H1 (cell line): ENCODE results near the gene ZNF768. TPM values are rescaled to one million over a fixed set of nuclear protein-coding genes. Genes with fewer than 3 reads are reported as not detected.

ENCODE experiments used
- CTCF ChIA-PET: fragments of 300-600 bp; sonication (Branson Sonifier 250); formaldehyde crosslinking; loops from one replicate; lab custom pipeline; 2021; ENCODE audit not compliant: partially characterized antibody; lab: Charles Lee
- POLR2A ChIA-PET: fragments of 300-600 bp; sonication (Branson Sonifier 250); formaldehyde crosslinking; loops from one replicate; lab custom pipeline; 2021; ENCODE audit warnings: inconsistent platforms; ENCODE audit not compliant: partially characterized antibody; lab: Charles Lee
- DNase-seq, 2 experiments: peaks; one replicate each; pipeline versions ENCODE4 v3.0.0 to v3.0.0-alpha.2; 2010 to 2022; ENCODE audit warnings: low spot score in 2 of 2, low read depth in 1 of 2, mixed read lengths in 1 of 2
- FAIRE-seq: peaks from 2 replicates; lab custom pipeline; 2011; peaks lifted over from hg19 to GRCh38; lab: Jason Lieb, UNC
- H2AFZ ChIP-seq: 2 replicates; pipeline ENCODE4 v1.8.1; 2012; ENCODE audit warnings: low read length, inconsistent platforms
- H2AK5ac ChIP-seq: 2 replicates; pipeline ENCODE4 v1.6.1; 2013; ENCODE audit warnings: low read depth, low read length
- H2BK120ac ChIP-seq: replicated peaks from 2 replicates; pipeline ENCODE3; 2013; ENCODE audit warnings: low read depth, low read length, inconsistent platforms
- H2BK12ac ChIP-seq: 2 replicates; pipeline ENCODE4 v1.6.1; 2013; ENCODE audit warnings: low read depth, low read length
- H2BK15ac ChIP-seq: 2 replicates; pipeline ENCODE4 v1.6.1; 2013; ENCODE audit warnings: low read length
- H2BK20ac ChIP-seq: 2 replicates; pipeline ENCODE4 v1.6.1; 2013; ENCODE audit warnings: low read length
- H2BK5ac ChIP-seq: 2 replicates; pipeline ENCODE4 v1.6.1; 2013; ENCODE audit warnings: low read depth, low read length
- H3K14ac ChIP-seq: 2 replicates; pipeline ENCODE4 v1.6.1; 2013; ENCODE audit warnings: inconsistent platforms; ENCODE audit not compliant: insufficient read length
- H3K18ac ChIP-seq: 2 replicates; pipeline ENCODE4 v1.6.1; 2013; ENCODE audit warnings: low read length; ENCODE audit errors: extremely low read depth
- H3K23ac ChIP-seq: 2 replicates; pipeline ENCODE4 v1.6.1; 2013; ENCODE audit warnings: inconsistent platforms; ENCODE audit not compliant: insufficient read length
- H3K23me2 ChIP-seq: 2 replicates; pipeline ENCODE4 v1.6.1; 2013; ENCODE audit warnings: low read depth, low read length
- H3K27ac ChIP-seq: 2 replicates; pipeline ENCODE4 v1.6.1; 2011; ENCODE audit warnings: low read depth, low read length, inconsistent platforms
- H3K27me3 ChIP-seq, 4 experiments: replicated peaks in 1 of 4; 1 replicate in 1 of 4; 2 replicates in 3 of 4; pipeline versions ENCODE4 v1.6.1 to v1.8.1; 2011 to 2013; ENCODE audit warnings: low read length in 3 of 4, mild to moderate bottlenecking in 3 of 4, inconsistent platforms in 2 of 4, mixed read lengths in 2 of 4, moderate library complexity in 1 of 4; ENCODE audit not compliant: control insufficient read depth in 3 of 4, insufficient read depth in 3 of 4; ENCODE audit errors: extremely low read depth in 1 of 4
- H3K36me3 ChIP-seq, 4 experiments: 2 replicates each; pipeline versions ENCODE4 v1.6.1 to v1.8.1; 2011 to 2013; ENCODE audit warnings: mild to moderate bottlenecking in 4 of 4, low read length in 3 of 4, moderate library complexity in 2 of 4, control low read depth in 1 of 4, inconsistent platforms in 1 of 4; ENCODE audit not compliant: insufficient read depth in 4 of 4, control insufficient read depth in 2 of 4
- H3K4ac ChIP-seq: replicated peaks from 2 replicates; pipeline ENCODE3; 2013; ENCODE audit warnings: low read length, low read depth, mixed read lengths, inconsistent platforms; ENCODE audit not compliant: insufficient read length
- H3K4me1 ChIP-seq, 4 experiments: replicated peaks in 1 of 4; 1 replicate in 1 of 4; 2 replicates in 3 of 4; pipeline versions ENCODE4 v1.6.1 to v1.8.1; 2011 to 2013; ENCODE audit warnings: low read length in 3 of 4, inconsistent platforms in 2 of 4, mixed read lengths in 1 of 4; ENCODE audit not compliant: insufficient read depth in 4 of 4, control insufficient read depth in 3 of 4
- H3K4me2 ChIP-seq, 2 experiments: 2 replicates each; pipeline versions ENCODE4 v1.6.1 to v1.8.1; 2011 to 2013; ENCODE audit warnings: low read depth in 2 of 2, low read length in 2 of 2, control low read depth in 1 of 2, inconsistent platforms in 1 of 2, mild to moderate bottlenecking in 1 of 2; ENCODE audit not compliant: insufficient read depth in 1 of 2
- H3K4me3 ChIP-seq, 4 experiments: fragments of 200-600, 300-600 bp in 1 of 4; sonication (generic), shearing (Covaris generic), sonication (Bioruptor Twin) in 1 of 4; 2 replicates each; pipeline versions ENCODE4 v1.5.1 to v1.8.1; 2011 to 2016; ENCODE audit warnings: low read length in 4 of 4, low read depth in 3 of 4, control low read depth in 2 of 4, inconsistent platforms in 2 of 4, mild to moderate bottlenecking in 2 of 4, mixed read lengths in 1 of 4, moderate library complexity in 1 of 4; ENCODE audit not compliant: insufficient read depth in 2 of 4; ENCODE audit errors: extremely low read depth in 1 of 4
- H3K56ac ChIP-seq: replicated peaks from 2 replicates; pipeline ENCODE3; 2013; ENCODE audit warnings: low read depth, mild to moderate bottlenecking, mixed read lengths, low read length, inconsistent platforms; ENCODE audit not compliant: insufficient read length
- H3K79me1 ChIP-seq: 2 replicates; pipeline ENCODE4 v1.6.1; 2013; ENCODE audit warnings: low read depth, low read length, control low read depth
- H3K79me2 ChIP-seq, 2 experiments: 2 replicates each; pipeline versions ENCODE4 v1.6.1 to v1.8.1; 2012 to 2013; ENCODE audit warnings: low read length in 2 of 2, mild to moderate bottlenecking in 2 of 2, inconsistent platforms in 1 of 2; ENCODE audit not compliant: insufficient read depth in 2 of 2, control insufficient read depth in 1 of 2
- H3K9ac ChIP-seq, 4 experiments: replicated peaks in 1 of 4; 1 replicate in 1 of 4; 2 replicates in 3 of 4; pipeline versions ENCODE4 v1.6.1 to v1.8.1; 2011 to 2013; ENCODE audit warnings: low read depth in 3 of 4, low read length in 3 of 4, control low read depth in 2 of 4, mild to moderate bottlenecking in 2 of 4, moderate library complexity in 2 of 4, inconsistent platforms in 1 of 4; ENCODE audit errors: extremely low read depth in 1 of 4
- H3K9me3 ChIP-seq, 2 experiments: 2 replicates each; pipeline versions ENCODE4 v1.6.1 to v1.8.1; 2012 to 2013; ENCODE audit warnings: mild to moderate bottlenecking in 2 of 2, moderate library complexity in 2 of 2, control low read depth in 1 of 2, inconsistent platforms in 1 of 2, low read depth in 1 of 2, low read length in 1 of 2, mixed read lengths in 1 of 2; ENCODE audit not compliant: insufficient read depth in 2 of 2
- H4K20me1 ChIP-seq, 2 experiments: replicated peaks in 1 of 2; 2 replicates each; pipeline versions ENCODE3 to v1.8.1; 2011 to 2013; ENCODE audit warnings: inconsistent platforms in 2 of 2, low read length in 2 of 2, mild to moderate bottlenecking in 1 of 2; ENCODE audit not compliant: insufficient read depth in 2 of 2, control insufficient read depth in 1 of 2
- H4K5ac ChIP-seq: 2 replicates; pipeline ENCODE4 v1.6.1; 2013; ENCODE audit warnings: low read length, low read depth, mixed read lengths, inconsistent platforms; ENCODE audit not compliant: insufficient read length
- H4K8ac ChIP-seq: 2 replicates; pipeline ENCODE4 v1.8.0; 2013; ENCODE audit warnings: mild to moderate bottlenecking, moderate library complexity, low read length, inconsistent platforms; ENCODE audit not compliant: insufficient read depth; ENCODE audit errors: extremely low read depth
- H4K91ac ChIP-seq: replicated peaks from 2 replicates; pipeline ENCODE3; 2013; ENCODE audit warnings: low read length, mixed read lengths, inconsistent platforms; ENCODE audit not compliant: insufficient read length
- CEBPB ChIP-seq: IDR thresholded peaks from 2 replicates; pipeline ENCODE4 v1.6.1; 2012; ENCODE audit warnings: low read depth, low read length
- EP300 ChIP-seq, 2 experiments: IDR thresholded peaks; 1 replicate in 1 of 2; 2 replicates in 1 of 2; pipeline ENCODE4 v1.6.1; 2011 to 2012; ENCODE audit warnings: low read depth in 2 of 2, low read length in 2 of 2, mild to moderate bottlenecking in 2 of 2, borderline replicate concordance in 1 of 2, inconsistent platforms in 1 of 2, moderate library complexity in 1 of 2
- KDM1A ChIP-seq: fragments of 200-600, 300-600 bp; sonication (generic); IDR thresholded peaks from 2 replicates; pipeline ENCODE4 v1.7.1; 2016; ENCODE audit warnings: mild to moderate bottlenecking, low read length, borderline replicate concordance
- RAD21 ChIP-seq, 2 experiments: IDR thresholded peaks in 1 of 2; conservative IDR thresholded peaks in 1 of 2; 2 replicates each; pipeline ENCODE4 v1.6.1; 2011; ENCODE audit warnings: low read depth in 2 of 2, low read length in 2 of 2, improper control_type of control experiment in 1 of 2, inconsistent platforms in 1 of 2, mild to moderate bottlenecking in 1 of 2, moderate library complexity in 1 of 2
- RNF2 ChIP-seq: fragments of 200-900, 300-1000 bp; sonication (generic); IDR thresholded peaks from 2 replicates; pipeline ENCODE4 v1.7.1; 2016; ENCODE audit warnings: borderline replicate concordance, low read depth, mild to moderate bottlenecking, antibody characterized with exemption, low read length; ENCODE audit not compliant: poor library complexity, severe bottlenecking; ENCODE audit errors: missing control alignments
- SAP30 ChIP-seq: fragments of 300-600 bp; sonication (generic); IDR thresholded peaks from 2 replicates; pipeline ENCODE4 v1.7.1; 2012; ENCODE audit warnings: low read length, moderate library complexity, mild to moderate bottlenecking, inconsistent platforms; ENCODE audit not compliant: insufficient read depth, insufficient replicate concordance
- WGBS, 2 experiments: shearing (Covaris generic) in 1 of 2; methylation state at CpG; one replicate each; pipeline versions ENCODE4 v1.1.6 to v1.1.7; 2013 to 2015; ENCODE audit warnings: low lambda C conversion rate in 2 of 2, mixed read lengths in 2 of 2, inconsistent platforms in 1 of 2, low coverage in 1 of 2, missing lambda C conversion rate in 1 of 2; ENCODE audit not compliant: insufficient replicate concordance in 2 of 2, insufficient coverage in 1 of 2, insufficient read length in 1 of 2; ENCODE audit errors: extremely low coverage in 1 of 2, missing lambda C conversion rate in 1 of 2; 5-methylcytosine and 5-hydroxymethylcytosine counted together
- polyA plus RNA-seq, 7 experiments: library from polyadenylated mRNA; depleted of rRNA in 3 of 7; stranded (reverse) in 5 of 7; unstranded in 2 of 7; fragments of >200 nt in 5 of 7; fragments of 200-250 nt in 2 of 7; gene quantifications; 1 replicate in 5 of 7; 2 replicates in 1 of 7; 4 replicates in 1 of 7; pipeline versions ENCODE4 v1.2.1 to v1.2.3, GENCODE V29; 2011 to 2013; ENCODE audit warnings: missing spikeins in 2 of 7, mixed read lengths in 2 of 7
- total RNA-seq: library from RNA; stranded (reverse); fragmentation: NEBNext Ultra II Directional; extraction: Animal tissue kit (Norgen Biotek cat#: 25700); gene quantifications from 2 replicates; pipeline ENCODE4 v1.2.1, GENCODE V29; 2021
- TF ChIP-seq, protein P1 (sequence below): IDR thresholded peaks from 2 replicates; pipeline ENCODE4 v1.6.1; 2012; ENCODE audit warnings: low read length, inconsistent platforms

The ZNF768 gene
- total and polyA plus RNA-seq, 2 of the 8 experiments (the other 6 are each of a cell fraction or from before 2014, with no cell fraction given) = 36.1 to 47.7 TPM

DNA sequence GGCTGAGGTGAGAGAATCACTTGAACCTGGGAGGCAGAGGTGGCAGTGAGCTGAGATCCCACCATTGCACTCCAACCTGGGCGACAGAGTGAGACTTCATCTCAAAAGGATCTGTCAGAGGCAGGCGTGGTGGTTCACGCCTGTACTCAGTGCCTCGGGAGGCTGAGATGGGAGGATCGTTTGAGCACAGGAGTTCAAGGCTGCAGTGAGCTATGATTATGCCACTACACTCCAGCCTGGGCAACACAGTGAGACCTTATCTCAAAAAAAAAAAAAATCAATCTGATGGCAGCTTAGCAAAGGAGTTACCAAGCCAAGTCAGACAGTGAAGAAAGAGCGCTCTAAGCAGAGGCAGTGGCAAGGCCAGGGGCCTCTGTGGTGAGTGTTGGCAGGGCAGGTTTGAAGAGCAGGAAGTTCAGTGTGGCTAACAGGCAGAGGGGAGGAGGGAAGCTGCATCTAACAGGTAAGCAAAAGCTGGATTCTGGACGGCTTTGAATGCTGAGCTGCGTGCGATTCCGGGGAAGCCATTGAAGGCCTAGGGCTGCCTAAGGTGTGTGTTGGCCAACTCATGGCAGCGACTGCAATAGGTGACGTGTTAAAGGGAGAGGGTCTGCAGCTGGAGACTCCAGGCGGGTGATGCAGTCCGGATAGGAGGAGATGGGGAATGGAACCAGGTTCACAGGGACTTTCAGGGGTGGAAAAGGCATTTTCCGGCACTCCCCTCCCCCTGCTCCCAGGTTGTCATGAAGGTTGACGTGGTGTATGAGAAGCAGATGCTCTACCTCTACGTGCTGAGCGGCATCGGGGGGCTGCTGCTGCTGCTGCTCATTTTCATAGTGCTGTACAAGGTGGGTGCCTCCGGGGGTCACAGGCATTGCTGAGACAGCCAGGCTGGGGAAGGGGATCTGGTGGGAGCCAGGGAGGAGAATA, 7.0 kb downstream of the ZNF768 start:
- no peak overlapping the region for H2BK120ac ChIP-seq
- H3K36me3 ChIP-seq = peaks cover 0 to 2% (median 0%) of the 10 kb centered on the region in 4 experiments; a peak in 1 of 8 replicates
- H3K27me3 ChIP-seq = no peaks in the 10 kb centered on the region; a peak in 1 of 7 replicates
- H2BK5ac ChIP-seq = no peak overlapping the region
- no peaks in the 10 kb centered on the region for H4K20me1 ChIP-seq
- no peak overlapping the region for H2AFZ ChIP-seq
- no peak overlapping the region for H3K9ac ChIP-seq
- H3K56ac ChIP-seq = no peak overlapping the region
- no peak overlapping the region for H2BK15ac ChIP-seq
- H2AK5ac ChIP-seq = no peak overlapping the region
- no peak overlapping the region for H3K14ac ChIP-seq
- H3K9me3 ChIP-seq = no peaks in the 10 kb centered on the region
- H3K27ac ChIP-seq = no peak overlapping the region
- H3K18ac ChIP-seq = no peak overlapping the region
- no peak overlapping the region for H3K23ac ChIP-seq
- no peak overlapping the region for H3K4ac ChIP-seq
- H3K23me2 ChIP-seq = no peaks in the 10 kb centered on the region
- H4K8ac ChIP-seq = no peak overlapping the region
- no peak overlapping the region for H3K4me2 ChIP-seq
- 90% methylated on average over 20 of the region's 20 CpGs; no CpG with 5 or more reads in 1 of the 2 experiments for WGBS, 2 experiments
- H3K4me1 ChIP-seq = no peaks in the 10 kb centered on the region
- no peak for DNase-seq
- TF ChIP-seq RNF2 = no peak
- no peak for TF ChIP-seq SAP30
- TF ChIP-seq, protein P1, sequence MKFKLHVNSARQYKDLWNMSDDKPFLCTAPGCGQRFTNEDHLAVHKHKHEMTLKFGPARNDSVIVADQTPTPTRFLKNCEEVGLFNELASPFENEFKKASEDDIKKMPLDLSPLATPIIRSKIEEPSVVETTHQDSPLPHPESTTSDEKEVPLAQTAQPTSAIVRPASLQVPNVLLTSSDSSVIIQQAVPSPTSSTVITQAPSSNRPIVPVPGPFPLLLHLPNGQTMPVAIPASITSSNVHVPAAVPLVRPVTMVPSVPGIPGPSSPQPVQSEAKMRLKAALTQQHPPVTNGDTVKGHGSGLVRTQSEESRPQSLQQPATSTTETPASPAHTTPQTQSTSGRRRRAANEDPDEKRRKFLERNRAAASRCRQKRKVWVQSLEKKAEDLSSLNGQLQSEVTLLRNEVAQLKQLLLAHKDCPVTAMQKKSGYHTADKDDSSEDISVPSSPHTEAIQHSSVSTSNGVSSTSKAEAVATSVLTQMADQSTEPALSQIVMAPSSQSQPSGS = no peak
- no peak for TF ChIP-seq CEBPB
- no peak for TF ChIP-seq EP300 (IDR thresholded peaks at IDR 0.05; ENCODE audit: borderline replicate concordance in 1 of 2, low read depth in 2 of 2, low read length in 2 of 2)
- TF ChIP-seq KDM1A = no peak
- no peak for TF ChIP-seq RAD21 (IDR thresholded peaks at IDR 0.05 in 1 of 2, conservative IDR thresholded peaks at IDR 0.05 in 1 of 2; ENCODE audit: low read depth in 2 of 2, low read length in 2 of 2)
- no peak overlapping the region for H4K91ac ChIP-seq
- no peaks in the 10 kb centered on the region for H3K79me2 ChIP-seq
- no peak overlapping the region for H3K4me3 ChIP-seq
- FAIRE-seq = no peak
- POLR2A ChIA-PET = interaction anchor here (1.0 to 1.5 kb wide), 3 partner anchors 16 to 110 kb away, joined by 3 to 6 read pairs (median 3); partner anchors contain the start of genes ZNF688 and ZNF747
- no peak overlapping the region for H4K5ac ChIP-seq
- H2BK12ac ChIP-seq = peak overlapping the region; percentile 60; the same call in 1 of the 2 replicates
- H3K79me1 ChIP-seq = no peaks in the 10 kb centered on the region
- CTCF ChIA-PET = interaction anchor here (0.6 to 3.2 kb wide), 10 partner anchors 10 to 178 kb away, joined by 3 to 16 read pairs (median 5); partner anchors contain the start of gene ITGAL
- no peak overlapping the region for H2BK20ac ChIP-seq
